ENCODE results near the gene CLEC20A. TPM values are rescaled to one million over a fixed set of nuclear protein-coding genes. Genes with fewer than 3 reads are reported as not detected.
A peak's percentile ranks its signal among the peaks of the same experiment; 100 is the strongest.

CLEC20A gene
- total RNA-seq, 2 donors from 2014 or later = 0.33 to 1.5 TPM

GRCh38 chr1:178495741-178496409 lies 889 bp downstream of the CLEC20A start:
- Mint-ChIP-seq H3K27me3 (ENCODE audit: insufficient read depth) (peaks cover 5% of the 10 kb centered on the region), H3K27ac (no peak overlapping the region), H3K36me3 (ENCODE audit: low read depth) (no peaks in the 10 kb centered on the region), H3K4me1 (peaks cover 32% of the 10 kb centered on the region), H3K4me3 (no peak overlapping the region), H3K9me3 (no peaks in the 10 kb centered on the region)
- no peaks in the 10 kb centered on the region for H3K36me3 ChIP-seq (ENCODE audit: control insufficient read depth, insufficient read depth, low read length)
- no peak overlapping the region for H3K4me3 ChIP-seq (ENCODE audit: low read length)
- WGBS, 2 experiments (ENCODE audit: insufficient coverage in 1 of 2, insufficient read length in 1 of 2) = 92 to 93% methylated on average over 6 to 16 of the region's 16 CpGs
- H3K9me3 ChIP-seq (ENCODE audit: control insufficient read depth, low read length) = no peaks in the 10 kb centered on the region
- TF ChIP-seq, protein P1, sequence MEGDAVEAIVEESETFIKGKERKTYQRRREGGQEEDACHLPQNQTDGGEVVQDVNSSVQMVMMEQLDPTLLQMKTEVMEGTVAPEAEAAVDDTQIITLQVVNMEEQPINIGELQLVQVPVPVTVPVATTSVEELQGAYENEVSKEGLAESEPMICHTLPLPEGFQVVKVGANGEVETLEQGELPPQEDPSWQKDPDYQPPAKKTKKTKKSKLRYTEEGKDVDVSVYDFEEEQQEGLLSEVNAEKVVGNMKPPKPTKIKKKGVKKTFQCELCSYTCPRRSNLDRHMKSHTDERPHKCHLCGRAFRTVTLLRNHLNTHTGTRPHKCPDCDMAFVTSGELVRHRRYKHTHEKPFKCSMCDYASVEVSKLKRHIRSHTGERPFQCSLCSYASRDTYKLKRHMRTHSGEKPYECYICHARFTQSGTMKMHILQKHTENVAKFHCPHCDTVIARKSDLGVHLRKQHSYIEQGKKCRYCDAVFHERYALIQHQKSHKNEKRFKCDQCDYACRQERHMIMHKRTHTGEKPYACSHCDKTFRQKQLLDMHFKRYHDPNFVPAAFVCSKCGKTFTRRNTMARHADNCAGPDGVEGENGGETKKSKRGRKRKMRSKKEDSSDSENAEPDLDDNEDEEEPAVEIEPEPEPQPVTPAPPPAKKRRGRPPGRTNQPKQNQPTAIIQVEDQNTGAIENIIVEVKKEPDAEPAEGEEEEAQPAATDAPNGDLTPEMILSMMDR (conservative IDR thresholded peaks at IDR 0.05) = no peak
- H3K4me1 ChIP-seq (ENCODE audit: control insufficient read depth, insufficient read depth, low read length) = peaks cover 4% of the 10 kb centered on the region
- peak; percentile 44 for DNase-seq
- no peak overlapping the region for H3K9ac ChIP-seq (ENCODE audit: extremely low read depth, low read length, poor library complexity, severe bottlenecking)
- H3K27me3 ChIP-seq (ENCODE audit: control insufficient read depth, insufficient read depth, low read length, poor library complexity, severe bottlenecking) = no peaks in the 10 kb centered on the region
- no peak overlapping the region for H3K27ac ChIP-seq (ENCODE audit: low read depth, low read length)

DNA sequence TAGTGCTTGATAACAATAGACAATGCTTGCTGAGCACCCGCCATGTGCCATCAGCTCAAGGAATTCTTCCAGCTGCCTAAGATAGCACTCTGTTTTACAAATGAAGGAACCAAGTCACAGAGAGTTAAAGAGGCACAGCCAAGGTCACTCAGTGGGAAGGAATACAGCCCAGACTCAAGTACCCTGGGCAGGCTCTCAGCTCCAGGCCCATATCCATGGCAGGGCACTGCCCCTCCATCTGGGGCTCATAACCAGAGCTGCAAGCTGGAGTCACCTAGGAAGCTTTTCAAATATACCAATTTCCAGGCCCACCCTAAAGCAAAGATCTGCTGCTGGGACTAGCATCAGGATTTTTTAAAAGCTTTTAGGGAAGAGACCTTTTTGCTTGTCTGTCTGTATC lies 1.6 kb downstream of the CLEC20A start:
- H3K9me3 ChIP-seq (ENCODE audit: control insufficient read depth, low read length) = no peaks in the 10 kb centered on the region
- DNase-seq = peak; percentile 41
- H3K4me3 Mint-ChIP-seq = no peak overlapping the region
- peaks cover 4% of the 10 kb centered on the region for H3K4me1 ChIP-seq (ENCODE audit: control insufficient read depth, insufficient read depth, low read length)
- peaks cover 5% of the 10 kb centered on the region for H3K27me3 Mint-ChIP-seq (ENCODE audit: insufficient read depth)
- H3K36me3 Mint-ChIP-seq (ENCODE audit: low read depth) = no peaks in the 10 kb centered on the region
- no peaks in the 10 kb centered on the region for H3K9me3 Mint-ChIP-seq
- no peak overlapping the region for H3K27ac ChIP-seq (ENCODE audit: low read depth, low read length)
- H3K4me3 ChIP-seq (ENCODE audit: low read length) = no peak overlapping the region
- TF ChIP-seq, protein P1 (conservative IDR thresholded peaks at IDR 0.05) = no peak
- H3K9ac ChIP-seq (ENCODE audit: extremely low read depth, low read length, poor library complexity, severe bottlenecking) = no peak overlapping the region
- WGBS, 2 experiments (ENCODE audit: insufficient coverage in 1 of 2, insufficient read length in 1 of 2) = 83 to 100% methylated on average over 1 of the region's 1 CpG
- no peak overlapping the region for H3K27ac Mint-ChIP-seq
- peaks cover 29% of the 10 kb centered on the region for H3K4me1 Mint-ChIP-seq
- no peaks in the 10 kb centered on the region for H3K36me3 ChIP-seq (ENCODE audit: control insufficient read depth, insufficient read depth, low read length)
- H3K27me3 ChIP-seq (ENCODE audit: control insufficient read depth, insufficient read depth, low read length, poor library complexity, severe bottlenecking) = no peaks in the 10 kb centered on the region

DNA sequence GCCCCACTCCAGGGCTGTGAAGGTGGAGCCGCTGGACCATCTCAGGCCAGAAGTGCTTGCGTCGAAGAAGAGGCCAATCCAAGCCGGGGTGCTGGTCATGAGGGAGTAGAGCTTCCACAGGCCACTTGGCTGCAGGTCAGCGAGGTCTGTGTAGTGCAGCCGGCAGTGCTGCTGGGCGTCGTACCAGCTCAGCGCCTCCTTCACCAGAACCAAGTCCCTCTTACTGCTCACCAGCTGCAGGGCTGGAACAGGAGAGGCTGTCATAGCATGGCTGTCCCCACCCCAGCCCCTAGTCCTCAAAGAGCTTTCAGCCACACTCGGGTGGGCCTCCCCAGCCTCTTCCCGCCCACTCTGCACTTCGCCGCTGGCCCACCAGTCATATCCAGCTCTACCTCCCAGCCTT lies 2.2 kb downstream of the CLEC20A start:
- Mint-ChIP-seq H3K4me3 (no peak overlapping the region), H3K36me3 (ENCODE audit: low read depth) (no peaks in the 10 kb centered on the region), H3K9me3 (no peaks in the 10 kb centered on the region), H3K27ac (no peak overlapping the region), H3K4me1 (peaks cover 26% of the 10 kb centered on the region), H3K27me3 (ENCODE audit: insufficient read depth) (peaks cover 5% of the 10 kb centered on the region)
- H3K4me3 ChIP-seq (ENCODE audit: low read length) = no peak overlapping the region
- DNase-seq = peak; percentile 29
- TF ChIP-seq, protein P1 (conservative IDR thresholded peaks at IDR 0.05) = no peak
- no peak overlapping the region for H3K27ac ChIP-seq (ENCODE audit: low read depth, low read length)
- no peaks in the 10 kb centered on the region for H3K36me3 ChIP-seq (ENCODE audit: control insufficient read depth, insufficient read depth, low read length)
- H3K9ac ChIP-seq (ENCODE audit: extremely low read depth, low read length, poor library complexity, severe bottlenecking) = no peak overlapping the region
- WGBS, 2 experiments (ENCODE audit: insufficient coverage in 1 of 2, insufficient read length in 1 of 2) = 96% methylated on average over 9 to 13 of the region's 13 CpGs
- H3K9me3 ChIP-seq (ENCODE audit: control insufficient read depth, low read length) = no peaks in the 10 kb centered on the region
- H3K27me3 ChIP-seq (ENCODE audit: control insufficient read depth, insufficient read depth, low read length, poor library complexity, severe bottlenecking) = no peaks in the 10 kb centered on the region
- peaks cover 4% of the 10 kb centered on the region for H3K4me1 ChIP-seq (ENCODE audit: control insufficient read depth, insufficient read depth, low read length)

Data from endodermal cell (in vitro differentiated cells).